ENCODE measurements around the gene HDAC4.

DNA sequence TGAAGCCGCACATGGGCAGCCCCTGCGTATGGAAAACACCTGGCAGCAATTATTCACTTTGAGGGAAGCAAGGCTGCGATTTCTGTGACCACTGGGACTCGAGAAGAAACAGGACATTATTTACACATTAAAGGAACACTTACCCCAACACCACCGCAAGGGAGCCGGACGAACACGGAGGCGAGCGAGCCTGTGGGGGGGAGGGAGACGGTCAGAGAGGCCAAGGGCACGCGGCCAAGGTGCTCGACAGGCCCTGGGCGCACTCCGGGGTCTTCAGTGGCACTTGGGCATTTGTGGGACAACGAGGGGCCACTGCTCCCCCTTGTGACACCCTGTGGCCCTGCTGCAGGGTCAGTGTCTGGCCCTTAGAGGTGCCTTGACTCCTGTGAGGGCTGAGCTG lies 306.0 kb downstream of the HDAC4 start:
- TF ChIP-seq EZH2 (IDR thresholded peaks at IDR 0.05; ENCODE audit: borderline replicate concordance, insufficient read depth, low read depth, low read length, poor library complexity, severe bottlenecking) = no peak
- TF ChIP-seq, protein P1, sequence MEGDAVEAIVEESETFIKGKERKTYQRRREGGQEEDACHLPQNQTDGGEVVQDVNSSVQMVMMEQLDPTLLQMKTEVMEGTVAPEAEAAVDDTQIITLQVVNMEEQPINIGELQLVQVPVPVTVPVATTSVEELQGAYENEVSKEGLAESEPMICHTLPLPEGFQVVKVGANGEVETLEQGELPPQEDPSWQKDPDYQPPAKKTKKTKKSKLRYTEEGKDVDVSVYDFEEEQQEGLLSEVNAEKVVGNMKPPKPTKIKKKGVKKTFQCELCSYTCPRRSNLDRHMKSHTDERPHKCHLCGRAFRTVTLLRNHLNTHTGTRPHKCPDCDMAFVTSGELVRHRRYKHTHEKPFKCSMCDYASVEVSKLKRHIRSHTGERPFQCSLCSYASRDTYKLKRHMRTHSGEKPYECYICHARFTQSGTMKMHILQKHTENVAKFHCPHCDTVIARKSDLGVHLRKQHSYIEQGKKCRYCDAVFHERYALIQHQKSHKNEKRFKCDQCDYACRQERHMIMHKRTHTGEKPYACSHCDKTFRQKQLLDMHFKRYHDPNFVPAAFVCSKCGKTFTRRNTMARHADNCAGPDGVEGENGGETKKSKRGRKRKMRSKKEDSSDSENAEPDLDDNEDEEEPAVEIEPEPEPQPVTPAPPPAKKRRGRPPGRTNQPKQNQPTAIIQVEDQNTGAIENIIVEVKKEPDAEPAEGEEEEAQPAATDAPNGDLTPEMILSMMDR (IDR thresholded peaks at IDR 0.05) = no peak
